GM13977 (cell line): Measurements from ENCODE around the gene ZFC3H1.

ENCODE experiments used
- DNase-seq: peaks from one replicate; pipeline ENCODE4 v3.0.0; 2012; ENCODE audit warnings: low spot score
- CTCF ChIP-seq: IDR thresholded peaks from 2 replicates; pipeline ENCODE4 v1.5.1; 2012; ENCODE audit warnings: mild to moderate bottlenecking, control low read depth; ENCODE audit not compliant: insufficient read depth; ENCODE audit errors: extremely low read depth, missing control alignments
- in situ Hi-C: fragments of 300-500 bp; cut with MboI; formaldehyde crosslinking; loops from one replicate; pipeline ENCODE4 v1.12.0; 2022; ENCODE audit warnings: low sequenced_read_pairs, low pct_unique_long_range_greater_than_20kb, mixed read lengths, inconsistent platforms; ENCODE audit not compliant: unreplicated experiment

The ZFC3H1 gene

DNA sequence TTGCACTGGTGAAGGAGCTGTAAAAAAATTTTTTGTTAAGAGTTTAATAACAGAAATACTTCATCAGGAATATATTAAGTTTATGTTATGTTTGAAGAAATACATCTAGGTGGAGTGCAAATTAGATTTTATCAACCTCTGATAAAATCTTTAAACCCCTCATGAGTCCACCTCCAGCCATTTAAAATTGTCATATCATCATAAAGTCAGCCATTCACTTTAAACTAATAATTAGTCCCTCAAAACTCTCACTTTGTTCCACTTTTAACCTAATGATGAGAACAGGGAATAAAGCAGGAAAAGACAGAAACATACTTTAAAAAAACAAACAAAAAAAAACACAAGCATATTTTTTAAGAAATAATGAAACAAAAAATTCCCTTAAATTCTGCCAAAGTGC, 25.1 kb downstream of the ZFC3H1 start:
- TF ChIP-seq CTCF: no peak
- no peak for DNase-seq
- in situ Hi-C loops: no loop called here

DNA sequence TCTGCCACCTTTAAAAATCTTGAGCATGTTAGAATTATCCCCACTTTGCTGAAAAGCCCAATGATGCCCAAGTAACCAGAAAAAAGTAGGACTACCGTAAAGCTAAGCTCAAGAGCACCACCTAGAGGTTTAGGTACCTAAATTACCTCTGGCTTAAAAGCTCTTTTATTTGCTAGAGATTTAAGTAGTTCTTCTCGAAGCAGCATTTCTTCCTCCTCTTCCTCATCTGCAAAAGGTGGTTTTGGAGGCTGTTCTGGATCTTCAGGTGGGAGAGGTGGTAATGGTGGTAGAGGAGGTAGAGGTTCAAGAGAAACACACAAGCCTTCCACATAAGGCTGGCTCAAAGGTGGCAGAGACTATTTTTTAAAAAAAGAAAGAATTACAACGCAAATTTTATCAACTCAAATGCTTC, 26.9 kb downstream of the ZFC3H1 start:
- in situ Hi-C loops: no loop called here
- peak; percentile 73 for TF ChIP-seq CTCF
- peak; percentile 42 for DNase-seq

GRCh38 chr12:71627438-71628002, 36.1 kb downstream of the ZFC3H1 start:
- TF ChIP-seq CTCF: no peak
- no peak for DNase-seq
- in situ Hi-C loops: no loop called here

DNA sequence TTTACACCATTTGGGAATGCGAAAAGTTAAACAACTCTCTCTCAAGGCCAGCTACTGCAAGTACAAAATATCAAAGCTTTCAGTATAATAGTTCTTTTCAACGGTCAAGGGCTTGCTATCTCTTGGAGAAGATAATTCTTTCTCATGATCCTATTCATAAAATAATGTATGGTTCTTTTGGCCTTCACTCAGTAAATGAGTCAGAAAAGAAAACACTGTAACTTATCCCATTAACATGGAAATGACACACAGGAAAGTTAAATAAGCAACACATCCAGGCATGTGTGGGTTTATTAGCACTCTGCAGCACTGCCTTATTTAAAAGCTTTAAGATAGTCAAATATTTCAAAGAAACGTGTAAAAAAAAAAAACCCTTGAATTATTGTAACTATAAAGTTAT, 36.9 kb downstream of the ZFC3H1 start:
- in situ Hi-C loops: no loop called here
- TF ChIP-seq CTCF: no peak
- DNase-seq: no peak

GRCh38 chr12:71626098-71626497, 37.5 kb downstream of the ZFC3H1 start:
- in situ Hi-C loops: no loop called here
- TF ChIP-seq CTCF: no peak
- DNase-seq: peak; percentile 17

- TF ChIP-seq CTCF: no peak
- no peak for DNase-seq
- in situ Hi-C loops: no loop called here
Observed at GRCh38 chr12:71625476-71625875, 38.2 kb downstream of the ZFC3H1 start.

- TF ChIP-seq CTCF: no peak
- DNase-seq: no peak
- in situ Hi-C loops: no loop called here
Observed at GRCh38 chr12:71621938-71622337, 41.7 kb downstream of the ZFC3H1 start.
